HG02852 (cell line): Measurements from ENCODE around the gene DUOXA2.
"Not testable (repeated sequence)": the region's sequence is repeated elsewhere in the genome, so short reads cannot be mapped to it uniquely, and the experiment has no call there.

Experiments used
- ATAC-seq: cut with Tn5 transposase; IDR thresholded peaks from one replicate; pipeline ENCODE4 v1.9.1; 2021; ENCODE audit warnings: mild to moderate bottlenecking, moderate library complexity; ENCODE audit not compliant: unreplicated experiment

The DUOXA2 gene

DNA sequence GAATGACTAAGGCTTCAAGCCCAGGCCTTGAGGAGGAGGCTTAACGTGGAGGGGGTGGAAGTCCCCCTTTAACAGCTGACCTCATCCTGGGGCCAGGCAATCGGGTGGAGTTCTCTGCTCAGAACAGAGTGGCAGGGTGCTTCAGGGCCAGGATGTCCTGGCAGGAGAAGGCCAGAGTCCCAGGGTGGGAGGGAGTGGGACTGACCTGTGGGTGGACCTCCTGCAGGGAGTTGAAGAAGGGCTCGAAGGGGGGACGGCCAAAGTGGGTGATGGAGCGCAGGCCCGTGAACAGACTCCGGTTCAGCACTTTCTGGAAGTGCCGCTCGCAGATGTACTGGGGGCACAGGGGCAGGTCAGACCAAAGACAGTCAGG, 19.8 kb upstream of the DUOXA2 start:
- ATAC-seq = no peak

DNA sequence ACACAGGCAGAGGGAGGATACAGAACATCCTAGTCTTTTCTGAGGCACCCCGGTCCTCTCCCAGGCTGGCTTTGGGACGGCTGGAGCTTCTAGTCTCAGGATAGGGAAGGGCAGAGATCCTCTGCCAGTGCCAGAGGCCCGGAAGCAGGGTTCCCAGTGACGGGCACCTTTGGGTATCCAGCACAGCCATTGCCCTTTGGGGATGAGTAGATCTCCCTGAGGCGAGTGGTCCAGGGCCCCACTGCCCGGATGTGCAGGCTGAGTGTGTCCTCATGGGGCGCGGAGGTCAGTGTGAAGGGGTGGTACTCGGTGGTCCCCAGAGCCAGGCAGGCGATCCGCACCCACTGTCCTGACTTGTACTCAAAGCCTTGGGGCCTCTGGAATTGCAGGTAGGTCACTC, 18.5 kb upstream of the DUOXA2 start:
- no peak for ATAC-seq

- no peak for ATAC-seq
Measured at GRCh38 chr15:45097466-45097865, 16.7 kb upstream of the DUOXA2 start.

- no peak for ATAC-seq
Measured at GRCh38 chr15:45099549-45100165, 14.5 kb upstream of the DUOXA2 start.

- no peak for ATAC-seq
Measured at GRCh38 chr15:45100884-45101625, 13.1 kb upstream of the DUOXA2 start.

- no peak for ATAC-seq
Measured at GRCh38 chr15:45101749-45102148, 12.4 kb upstream of the DUOXA2 start.

- no peak for ATAC-seq
Measured at GRCh38 chr15:45102226-45102625, 11.9 kb upstream of the DUOXA2 start.

- ATAC-seq = not testable (repeated sequence)
Measured at GRCh38 chr15:45104170-45104569, 10.0 kb upstream of the DUOXA2 start.

DNA sequence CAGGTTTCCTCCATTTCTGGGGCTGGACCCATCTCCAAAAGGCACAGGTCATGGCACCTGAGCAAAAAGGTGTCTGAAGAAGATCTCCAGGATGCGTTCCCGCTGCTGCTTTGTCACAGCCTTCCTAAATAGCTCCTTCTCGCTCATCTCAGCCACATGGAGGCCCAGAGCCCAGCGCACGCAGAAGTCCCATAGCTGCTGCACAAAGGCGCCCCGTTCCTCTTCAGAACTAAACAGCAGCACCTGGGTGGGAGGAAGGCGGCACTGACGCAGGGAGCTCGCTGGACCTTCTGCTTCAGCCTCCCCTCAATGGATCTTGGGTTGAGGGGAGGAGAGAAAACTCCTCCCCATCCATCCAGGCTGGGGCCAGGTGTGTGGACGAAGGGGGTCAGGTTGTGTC, 8.5 kb upstream of the DUOXA2 start:
- no peak for ATAC-seq

GRCh38 chr15:45106002-45106790, 7.9 kb upstream of the DUOXA2 start:
- ATAC-seq = no peak

DNA sequence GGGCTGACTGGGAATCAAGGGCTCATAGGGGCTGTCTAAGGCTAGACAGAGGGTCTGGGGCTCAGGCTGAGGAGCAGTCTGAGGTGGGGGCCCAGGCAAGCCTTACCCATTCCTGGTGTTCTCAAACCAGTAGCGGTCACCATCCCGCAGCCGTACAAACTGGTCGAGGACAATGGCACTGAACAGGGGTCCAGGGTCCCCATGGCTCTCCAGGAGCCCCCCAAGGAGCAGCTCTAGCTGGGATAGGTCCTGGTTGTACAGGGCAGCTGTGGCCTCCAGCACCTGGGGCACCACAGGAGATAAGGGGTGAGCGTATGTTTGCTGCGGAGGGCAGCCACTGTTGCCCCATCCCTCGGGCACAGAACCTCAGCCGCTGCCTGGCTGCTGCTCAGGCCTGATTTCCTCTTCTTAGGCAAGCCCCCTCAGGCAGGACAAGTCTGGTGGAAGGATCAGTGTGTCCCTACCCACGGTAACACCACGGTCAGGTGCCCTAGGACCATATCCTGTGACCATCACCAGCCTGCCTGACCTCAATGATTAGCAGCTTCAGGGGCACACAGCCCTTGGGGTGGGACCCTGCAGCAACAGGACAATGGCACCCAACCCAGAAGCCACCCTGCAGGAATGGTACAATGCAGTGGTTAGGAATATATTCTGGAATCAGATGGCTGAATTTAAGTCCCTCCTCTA, 6.0 kb upstream of the DUOXA2 start:
- no peak for ATAC-seq

DNA sequence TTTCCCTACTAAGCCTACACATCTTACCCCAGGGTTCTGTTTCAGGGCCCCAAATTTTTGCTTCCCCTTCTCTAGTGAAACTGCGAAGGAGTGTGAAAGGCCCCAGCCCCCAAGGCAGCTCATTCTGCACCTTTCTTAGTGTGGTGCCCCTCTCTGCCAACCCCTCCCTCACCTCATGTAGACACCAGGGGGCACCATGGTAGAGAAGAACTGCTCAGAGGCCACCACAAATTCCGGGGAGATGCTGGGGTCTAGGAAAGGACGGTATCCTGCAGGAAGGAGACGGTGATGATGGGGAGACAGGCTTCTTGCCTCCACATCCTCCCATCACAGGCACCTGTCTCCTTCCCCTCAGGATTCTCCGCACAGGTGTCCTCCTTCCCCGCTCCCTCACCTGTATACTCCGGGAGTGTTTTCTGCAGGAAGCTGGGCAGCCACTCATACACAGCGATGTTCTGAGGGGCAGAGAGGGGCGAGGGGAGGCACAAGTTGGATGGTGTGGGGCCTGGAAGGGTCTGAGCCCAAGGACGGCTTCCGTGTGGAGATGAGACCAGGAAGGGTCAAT, 3.8 kb upstream of the DUOXA2 start:
- no peak for ATAC-seq

GRCh38 chr15:45111390-45112142, 2.6 kb upstream of the DUOXA2 start:
- no peak for ATAC-seq

DNA sequence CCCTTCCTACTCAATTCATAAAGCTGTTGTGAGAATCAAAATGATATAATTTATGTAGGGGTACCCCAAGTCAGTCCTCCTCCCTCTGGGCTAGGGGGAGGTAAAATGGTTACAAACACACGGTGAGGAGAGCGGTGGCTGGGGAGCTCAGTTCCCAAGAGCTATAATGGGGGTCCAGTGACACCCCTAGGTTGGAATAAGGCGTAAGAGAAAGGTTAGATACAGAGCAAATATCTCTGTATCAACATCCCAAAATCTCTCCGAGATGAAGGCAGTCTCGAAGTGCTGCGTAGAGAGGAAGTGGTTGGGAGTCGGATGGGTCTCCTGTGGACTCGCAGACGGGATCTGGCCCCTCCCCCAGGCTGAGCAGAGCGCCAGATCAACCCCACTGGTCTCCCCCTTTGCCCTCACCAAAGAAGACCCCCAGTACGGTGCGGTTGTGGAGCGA, 2.0 kb upstream of the DUOXA2 start:
- ATAC-seq = no peak

DNA sequence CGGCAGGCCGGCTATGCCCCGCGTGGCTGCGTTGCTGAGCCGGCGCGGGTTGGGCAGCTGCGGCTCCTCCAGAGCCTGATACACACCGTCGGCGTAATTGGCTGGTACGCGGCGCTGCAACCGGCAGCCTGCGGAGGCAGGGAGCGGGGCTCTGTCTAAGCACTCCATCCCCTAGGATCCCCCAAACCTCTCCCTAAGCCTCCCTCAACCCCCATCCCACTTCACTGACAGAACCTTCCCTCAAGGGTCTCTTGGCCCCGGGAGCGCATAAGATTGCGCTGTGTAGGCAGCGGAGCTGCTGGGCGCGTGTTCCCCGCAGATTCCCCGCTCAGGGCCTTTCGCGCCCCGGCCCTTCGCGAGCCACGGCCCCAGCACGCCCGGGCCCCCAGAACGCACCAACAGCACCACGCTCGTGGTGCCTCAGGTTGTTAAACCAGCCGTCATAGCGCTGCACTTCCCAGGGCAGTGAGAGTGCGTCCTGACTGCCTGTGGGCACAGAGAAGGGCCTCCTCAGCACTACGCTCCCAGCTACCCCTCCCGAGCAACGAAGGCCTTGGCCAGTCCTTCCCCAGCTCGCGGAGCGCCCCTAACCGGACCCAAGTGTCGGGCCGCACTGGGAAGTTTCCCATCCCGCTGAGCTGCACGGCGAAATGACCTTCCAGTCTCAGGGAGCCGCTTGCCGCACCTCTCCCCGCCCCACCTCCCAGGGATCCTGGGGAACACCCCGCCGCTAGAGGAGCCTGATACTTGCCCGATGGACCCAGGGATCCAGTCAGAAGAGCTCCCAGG, 1.3 kb upstream of the DUOXA2 start:
- ATAC-seq = no peak

DNA sequence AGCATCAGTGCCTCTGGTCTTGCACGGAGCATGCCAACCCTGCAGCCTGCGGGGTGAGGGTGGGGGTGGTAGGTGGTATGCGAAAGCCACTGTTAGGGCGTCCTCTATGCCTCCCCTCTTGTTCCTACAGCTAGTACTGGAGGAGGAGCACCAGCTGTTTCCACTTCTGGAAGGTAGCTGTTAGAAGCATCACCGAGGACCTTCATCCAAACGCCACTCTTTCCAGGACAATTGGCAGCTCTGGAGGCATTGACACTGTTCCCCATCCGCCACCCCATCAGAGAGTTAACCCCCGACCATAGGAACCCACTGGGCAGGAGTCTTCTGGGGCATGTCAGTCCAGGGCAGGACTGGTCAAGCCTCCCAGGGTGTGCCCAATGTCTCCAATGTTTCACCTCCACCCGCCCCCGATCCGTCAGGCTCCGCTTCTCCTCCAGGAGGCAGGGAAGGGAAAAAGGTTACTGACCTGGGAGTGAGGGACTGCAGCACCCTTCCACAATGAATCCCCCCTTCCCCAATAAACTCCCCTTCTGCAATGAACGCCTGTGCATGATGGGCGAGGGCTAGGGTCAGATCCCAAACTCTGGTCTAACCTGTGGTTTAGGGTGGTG, 641 bp upstream of the DUOXA2 start:
- no peak for ATAC-seq

GRCh38 chr15:45114751-45115085, 592 bp downstream of the DUOXA2 start:
- no peak for ATAC-seq

GRCh38 chr15:45115312-45115820, 1.2 kb downstream of the DUOXA2 start:
- ATAC-seq = no peak

DNA sequence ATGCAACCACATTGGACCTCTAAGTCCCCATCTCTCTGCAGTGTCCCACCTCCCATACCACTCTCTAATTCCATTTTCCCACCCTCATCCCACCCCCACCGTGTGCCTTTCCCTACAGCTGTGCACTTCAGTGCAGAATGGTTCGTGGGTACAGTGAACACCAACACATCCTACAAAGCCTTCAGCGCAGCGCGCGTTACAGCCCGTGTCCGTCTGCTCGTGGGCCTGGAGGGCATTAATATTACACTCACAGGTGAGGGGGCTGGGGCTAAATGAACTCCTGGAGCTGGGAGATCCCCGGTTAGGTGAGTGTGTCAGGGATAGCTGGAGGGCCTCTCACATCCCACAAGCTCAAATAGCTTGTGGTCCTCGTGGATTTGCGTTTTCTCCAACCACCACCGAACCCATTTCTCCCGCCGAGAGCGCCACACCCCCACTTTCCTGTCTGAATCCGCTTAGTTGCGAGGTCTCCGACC, 1.9 kb downstream of the DUOXA2 start:
- ATAC-seq = no peak
